Measurements from ENCODE around the gene MAN2A2.
"Not testable (repeated sequence)": the region's sequence is repeated elsewhere in the genome, so short reads cannot be mapped to it uniquely, and the experiment has no call there.

MAN2A2 gene

DNA sequence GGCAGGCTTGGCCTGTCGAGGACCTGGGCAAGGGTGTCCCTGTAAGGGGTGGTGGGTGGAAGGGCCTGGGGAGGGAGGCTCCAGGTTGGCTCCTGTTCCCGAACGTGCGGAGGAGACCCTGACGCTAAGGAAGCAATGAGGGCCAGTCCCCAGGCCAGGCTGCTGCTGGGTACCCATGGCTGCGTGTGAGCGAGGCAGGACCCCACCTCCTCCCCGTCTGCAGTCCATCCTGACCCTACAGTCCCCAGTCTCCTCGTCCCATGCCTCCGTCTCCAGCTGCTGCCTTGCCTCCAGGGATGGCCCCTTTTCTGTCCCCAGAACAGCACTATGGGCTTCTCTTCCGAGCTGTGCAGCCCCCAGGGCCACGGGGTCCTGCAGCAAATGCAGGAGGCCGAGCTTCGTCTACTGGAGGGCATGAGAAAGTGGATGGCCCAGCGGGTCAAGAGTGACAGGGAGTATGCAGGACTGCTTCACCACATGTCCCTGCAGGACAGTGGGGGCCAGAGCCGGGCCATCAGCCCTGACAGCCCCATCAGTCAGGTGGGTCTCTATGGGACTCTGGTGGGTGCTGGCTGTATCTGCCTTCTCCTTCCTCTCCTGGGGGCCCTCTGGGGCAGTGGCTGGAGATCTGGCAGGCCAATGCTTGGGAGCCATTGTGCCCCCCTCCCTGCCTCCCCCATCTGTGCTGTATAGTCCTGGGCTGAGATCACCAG is 18.2 kb upstream of the MAN2A2 start:
- DNase-seq (ENCODE audit: low spot score) = peak; percentile 64

DNA sequence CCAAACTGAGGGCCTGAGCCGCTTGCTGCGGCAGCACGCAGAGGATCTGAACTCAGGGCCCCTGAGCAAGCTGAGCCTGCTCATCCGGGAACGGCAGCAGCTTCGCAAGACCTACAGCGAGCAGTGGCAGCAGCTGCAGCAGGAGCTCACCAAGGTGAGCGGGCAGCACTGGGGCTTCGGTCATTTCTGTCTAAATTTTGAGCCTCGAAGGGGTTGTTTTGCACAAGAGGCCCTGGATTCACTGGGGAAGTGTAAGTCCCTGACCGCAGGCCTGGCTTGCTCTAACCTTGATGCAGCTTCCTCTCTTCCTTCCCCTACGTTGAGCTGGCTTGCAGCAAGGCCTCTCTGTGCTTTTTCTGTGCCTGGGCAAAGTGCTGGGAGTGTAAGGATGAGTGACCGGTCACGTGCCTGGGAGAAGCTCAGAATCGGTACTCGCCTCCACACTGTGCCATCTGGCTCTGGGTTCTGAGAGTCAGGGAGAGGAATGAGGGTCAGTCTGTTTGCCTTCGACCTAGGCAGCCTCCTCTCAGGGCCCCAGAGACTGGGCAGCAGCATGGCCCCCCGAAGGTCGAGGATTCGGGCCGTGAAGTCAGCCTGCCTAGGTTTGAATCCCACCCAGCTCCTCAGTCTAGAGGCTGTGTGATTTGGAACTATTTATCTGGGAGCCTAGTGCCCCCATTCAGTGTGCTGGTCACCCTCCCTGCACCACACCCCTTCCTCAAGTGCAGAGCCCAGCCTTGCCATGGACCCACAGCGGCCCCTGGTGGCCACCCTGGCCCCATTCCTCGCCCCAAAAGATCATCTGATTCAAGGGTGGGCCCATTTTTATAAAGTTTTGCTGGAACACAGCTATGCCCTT is 17.4 kb upstream of the MAN2A2 start:
- DNase-seq (ENCODE audit: low spot score) = peak; percentile 87

DNA sequence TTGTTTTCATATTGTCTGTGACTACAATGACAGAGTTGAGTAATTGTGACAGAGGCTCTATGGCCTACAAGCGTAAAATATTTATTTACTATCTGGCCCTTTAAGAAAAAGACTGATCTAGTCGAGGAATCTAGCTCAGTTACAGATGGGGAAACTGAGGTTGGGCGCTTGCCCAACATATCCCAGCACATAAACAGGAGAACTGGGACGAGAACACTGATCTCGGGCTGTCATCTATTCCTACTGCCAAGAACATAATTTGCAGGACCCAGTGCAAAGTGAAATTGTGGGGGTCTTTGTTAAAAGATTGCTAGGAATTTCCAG is 16.8 kb upstream of the MAN2A2 start:
- no peak for DNase-seq (ENCODE audit: low spot score)

DNA sequence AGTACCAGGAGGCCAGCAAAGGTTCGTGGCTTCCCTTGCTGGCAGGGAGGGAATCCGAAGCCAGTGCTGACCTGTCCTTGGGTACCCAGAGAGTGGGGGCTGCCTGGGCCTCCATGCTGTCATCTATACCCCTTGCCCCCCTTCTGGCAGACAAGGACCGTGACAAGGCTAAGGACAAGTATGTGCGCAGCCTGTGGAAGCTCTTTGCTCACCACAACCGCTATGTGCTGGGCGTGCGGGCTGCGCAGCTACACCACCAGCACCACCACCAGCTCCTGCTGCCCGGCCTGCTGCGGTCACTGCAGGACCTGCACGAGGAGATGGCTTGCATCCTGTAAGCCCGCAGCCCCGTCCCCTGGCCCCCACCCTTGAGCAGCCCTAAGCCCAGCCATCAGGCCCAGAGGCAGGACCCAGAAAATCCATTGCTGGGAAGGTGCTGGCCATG is 16.0 kb upstream of the MAN2A2 start:
- DNase-seq (ENCODE audit: low spot score) = no peak

DNA sequence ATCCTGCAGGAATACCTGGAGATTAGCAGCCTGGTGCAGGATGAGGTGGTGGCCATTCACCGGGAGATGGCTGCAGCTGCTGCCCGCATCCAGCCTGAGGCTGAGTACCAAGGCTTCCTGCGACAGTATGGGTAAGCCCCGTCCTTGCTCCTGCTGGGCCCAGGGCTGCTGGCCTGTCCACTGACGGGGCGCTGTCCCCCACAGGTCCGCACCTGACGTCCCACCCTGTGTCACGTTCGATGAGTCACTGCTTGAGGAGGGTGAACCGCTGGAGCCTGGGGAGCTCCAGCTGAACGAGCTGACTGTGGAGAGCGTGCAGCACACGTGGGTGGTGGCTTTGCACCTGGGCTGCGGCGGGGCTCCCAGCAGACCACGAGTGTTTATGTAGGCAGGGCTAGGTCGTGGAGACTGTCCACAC is 13.8 kb upstream of the MAN2A2 start:
- no peak for DNase-seq (ENCODE audit: low spot score)

DNA sequence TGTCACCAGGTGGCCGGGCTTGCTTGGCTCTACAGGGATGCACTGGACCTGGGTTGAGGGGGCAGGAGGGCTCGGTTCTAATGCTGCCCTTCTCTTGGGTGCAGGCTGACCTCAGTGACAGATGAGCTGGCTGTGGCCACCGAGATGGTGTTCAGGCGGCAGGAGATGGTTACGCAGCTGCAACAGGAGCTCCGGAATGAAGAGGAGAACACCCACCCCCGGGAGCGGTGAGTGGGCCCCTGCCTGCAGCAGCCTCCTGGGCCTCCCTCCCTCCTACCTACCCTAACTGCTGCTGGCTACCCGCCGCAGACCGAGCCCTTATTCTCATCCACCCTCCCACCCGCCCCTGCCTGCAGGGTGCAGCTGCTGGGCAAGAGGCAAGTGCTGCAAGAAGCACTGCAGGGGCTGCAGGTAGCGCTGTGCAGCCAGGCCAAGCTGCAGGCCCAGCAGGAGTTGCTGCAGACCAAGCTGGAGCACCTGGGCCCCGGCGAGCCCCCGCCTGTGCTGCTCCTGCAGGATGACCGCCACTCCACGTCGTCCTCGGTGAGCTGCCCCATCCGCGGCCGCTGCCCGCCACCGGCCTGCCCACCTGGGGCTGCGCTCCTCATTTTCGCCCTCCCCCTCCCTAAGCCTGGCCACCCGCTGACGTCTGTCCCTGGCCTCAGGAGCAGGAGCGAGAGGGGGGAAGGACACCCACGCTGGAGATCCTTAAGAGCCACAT is 13.2 kb upstream of the MAN2A2 start:
- no peak for DNase-seq (ENCODE audit: low spot score)

DNA sequence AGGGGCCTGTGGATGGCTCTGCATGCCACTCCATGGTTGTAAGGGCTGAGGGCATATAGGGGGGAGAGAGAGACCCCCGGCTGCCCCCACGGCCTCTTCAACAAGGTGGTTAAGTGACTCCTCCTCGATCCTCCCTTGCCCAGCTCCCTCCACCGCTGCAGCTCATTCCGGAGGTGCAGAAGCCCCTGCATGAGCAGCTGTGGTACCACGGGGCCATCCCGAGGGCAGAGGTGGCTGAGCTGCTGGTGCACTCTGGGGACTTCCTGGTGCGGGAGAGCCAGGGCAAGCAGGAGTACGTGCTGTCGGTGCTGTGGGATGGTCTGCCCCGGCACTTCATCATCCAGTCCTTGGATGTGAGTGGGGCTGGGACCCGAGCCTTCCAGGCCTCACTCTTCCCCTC is 12.3 kb upstream of the MAN2A2 start:
- DNase-seq (ENCODE audit: low spot score) = no peak

DNA sequence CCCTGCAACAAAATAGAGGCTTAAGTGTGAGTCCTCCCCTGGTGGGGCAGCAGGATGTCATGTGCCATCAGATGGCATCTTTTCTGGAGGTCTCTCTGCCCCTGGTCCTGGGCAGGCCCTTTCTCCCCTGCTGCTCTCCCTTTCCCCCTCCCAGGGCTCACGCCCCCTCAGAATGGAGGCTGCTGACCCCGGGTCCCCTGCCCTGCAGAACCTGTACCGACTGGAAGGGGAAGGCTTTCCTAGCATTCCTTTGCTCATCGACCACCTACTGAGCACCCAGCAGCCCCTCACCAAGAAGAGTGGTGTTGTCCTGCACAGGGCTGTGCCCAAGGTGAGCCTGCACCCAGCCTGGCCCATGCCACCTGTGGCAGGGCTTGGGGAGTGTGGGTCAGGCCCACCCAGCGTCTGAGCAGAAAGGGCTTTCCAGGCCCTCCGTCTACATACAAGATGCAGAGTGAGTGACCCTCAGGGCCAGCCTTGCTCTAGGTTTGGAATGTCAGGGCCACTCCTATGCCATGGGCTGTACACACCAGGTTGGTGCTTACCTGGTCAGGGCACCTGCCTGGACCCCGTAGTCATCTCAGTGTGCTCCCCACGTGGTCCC is 11.7 kb upstream of the MAN2A2 start:
- no peak for DNase-seq (ENCODE audit: low spot score)

DNA sequence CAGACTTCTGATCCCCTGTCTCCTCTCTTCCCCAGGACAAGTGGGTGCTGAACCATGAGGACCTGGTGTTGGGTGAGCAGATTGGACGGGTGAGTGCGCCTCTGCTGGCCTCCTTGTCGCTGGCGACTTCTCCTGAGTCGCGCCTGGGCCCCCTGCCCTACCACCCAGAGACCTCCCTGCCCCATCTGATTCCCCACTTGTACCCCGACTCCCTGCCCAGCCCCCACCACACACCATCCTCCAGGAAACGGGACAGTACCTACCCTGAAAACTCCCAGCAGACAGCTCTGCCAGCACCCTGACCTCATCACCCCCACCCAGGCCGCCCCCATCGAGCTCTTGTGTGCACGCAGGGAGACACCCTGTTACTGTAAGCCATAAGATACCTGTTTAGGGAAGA is 11.1 kb upstream of the MAN2A2 start:
- no peak for DNase-seq (ENCODE audit: low spot score)

DNA sequence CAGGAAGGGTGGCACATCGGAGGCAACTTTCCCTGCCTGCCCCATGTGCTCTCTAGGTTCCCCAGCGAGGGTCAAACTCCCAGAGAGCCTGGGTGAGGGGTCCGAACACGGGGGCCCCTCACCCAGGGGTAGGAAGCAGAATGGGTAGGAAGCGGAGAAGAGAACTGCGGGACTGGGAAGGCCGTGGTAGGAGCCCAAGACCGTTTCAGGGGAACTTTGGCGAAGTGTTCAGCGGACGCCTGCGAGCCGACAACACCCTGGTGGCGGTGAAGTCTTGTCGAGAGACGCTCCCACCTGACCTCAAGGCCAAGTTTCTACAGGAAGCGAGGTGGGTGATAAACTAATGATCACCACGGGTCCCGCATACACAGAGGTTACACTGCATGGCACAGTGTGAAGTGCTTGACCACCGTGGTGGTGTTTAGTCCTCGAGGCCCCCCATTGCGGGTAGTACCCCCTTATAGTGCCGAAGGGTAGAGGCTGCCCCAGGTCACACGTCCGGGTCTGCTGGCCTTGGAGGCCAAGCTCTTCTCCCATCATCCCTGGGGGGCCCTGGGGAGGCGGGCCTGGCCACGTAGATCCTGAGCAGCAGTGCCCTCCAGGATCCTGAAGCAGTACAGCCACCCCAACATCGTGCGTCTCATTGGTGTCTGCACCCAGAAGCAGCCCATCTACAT is 10.5 kb upstream of the MAN2A2 start:
- DNase-seq (ENCODE audit: low spot score) = no peak

DNA sequence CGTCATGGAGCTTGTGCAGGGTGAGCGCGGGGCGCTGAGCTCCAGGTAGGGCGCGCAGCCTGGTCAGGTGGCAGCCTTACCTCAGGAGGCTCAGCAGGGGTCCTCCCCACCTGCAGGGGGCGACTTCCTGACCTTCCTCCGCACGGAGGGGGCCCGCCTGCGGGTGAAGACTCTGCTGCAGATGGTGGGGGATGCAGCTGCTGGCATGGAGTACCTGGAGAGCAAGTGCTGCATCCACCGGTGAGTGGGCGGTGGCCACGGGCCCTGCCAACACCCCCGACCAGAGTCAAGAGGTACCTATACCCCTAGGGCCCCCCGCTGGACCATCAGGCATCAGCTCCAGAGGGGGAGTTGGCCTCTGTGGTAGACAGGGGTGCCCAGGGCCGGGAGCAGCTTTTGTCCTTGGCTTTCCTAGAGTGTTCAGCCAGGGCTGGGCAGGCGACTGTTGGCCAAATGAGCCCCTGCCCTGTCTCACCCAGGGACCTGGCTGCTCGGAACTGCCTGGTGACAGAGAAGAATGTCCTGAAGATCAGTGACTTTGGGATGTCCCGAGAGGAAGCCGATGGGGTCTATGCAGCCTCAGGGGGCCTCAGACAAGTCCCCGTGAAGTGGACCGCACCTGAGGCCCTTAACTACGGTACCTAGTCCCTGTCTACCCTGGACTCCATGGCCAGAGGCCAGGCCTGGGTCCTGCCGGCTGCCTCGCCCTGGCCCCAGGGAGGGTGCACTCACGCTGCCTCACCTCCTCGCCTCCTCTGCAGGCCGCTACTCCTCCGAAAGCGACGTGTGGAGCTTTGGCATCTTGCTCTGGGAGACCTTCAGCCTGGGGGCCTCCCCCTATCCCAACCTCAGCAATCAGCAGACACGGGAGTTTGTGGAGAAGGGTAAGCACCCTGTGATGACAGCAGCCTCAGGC is 9.7 kb upstream of the MAN2A2 start:
- no peak for DNase-seq (ENCODE audit: low spot score)

DNA sequence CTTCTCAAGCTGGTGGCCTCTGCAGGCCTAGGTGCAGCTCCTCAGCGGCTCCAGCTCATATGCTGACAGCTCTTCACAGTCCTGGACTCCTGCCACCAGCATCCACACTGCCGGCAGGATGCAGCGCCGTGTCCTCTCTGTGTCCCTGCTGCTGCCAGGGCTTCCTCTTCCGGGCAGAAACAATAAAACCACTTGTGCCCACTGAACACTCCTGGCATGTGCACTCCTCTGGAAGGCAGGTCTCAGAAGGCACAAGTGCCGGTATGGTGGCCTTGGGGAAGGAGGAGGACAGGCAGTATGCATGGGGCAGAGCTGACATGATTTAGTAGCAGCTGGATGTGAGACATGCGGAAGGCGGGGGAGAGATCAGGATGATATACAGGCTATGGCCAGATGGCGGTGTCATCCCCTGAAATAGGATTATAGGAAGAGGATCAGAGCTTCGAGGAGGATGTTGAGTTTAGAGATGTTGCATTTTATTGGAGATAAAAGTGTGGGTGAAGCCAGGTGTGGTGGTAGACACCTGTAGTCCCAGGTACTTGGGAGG is 7.5 kb upstream of the MAN2A2 start:
- DNase-seq (ENCODE audit: low spot score) = no peak

DNA sequence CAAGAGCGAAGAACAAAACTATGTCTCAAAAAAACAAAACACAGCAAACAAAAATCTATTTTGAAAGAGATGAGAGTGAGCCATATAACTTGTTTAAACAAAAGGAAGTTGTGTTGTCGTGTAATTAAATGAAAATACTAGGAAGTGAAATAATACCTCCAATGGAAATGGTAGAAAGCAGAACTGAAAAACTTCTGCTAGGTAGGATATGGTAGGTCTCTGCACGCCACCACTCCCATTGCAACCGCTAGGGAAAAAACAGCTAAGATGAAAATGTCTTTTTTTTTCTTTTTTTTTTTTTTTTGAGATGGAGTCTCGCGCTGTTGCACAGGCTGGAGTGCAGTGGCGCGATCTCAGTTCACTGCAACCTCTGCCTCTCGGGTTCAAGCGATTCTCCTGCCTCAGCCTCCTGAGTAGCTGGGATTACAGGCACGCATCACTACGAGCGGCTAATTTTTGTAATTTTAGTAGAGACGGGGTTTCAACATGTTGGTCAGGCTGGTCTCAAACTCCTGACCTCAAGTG is 5.9 kb upstream of the MAN2A2 start:
- DNase-seq (ENCODE audit: low spot score) = not testable (repeated sequence)

DNA sequence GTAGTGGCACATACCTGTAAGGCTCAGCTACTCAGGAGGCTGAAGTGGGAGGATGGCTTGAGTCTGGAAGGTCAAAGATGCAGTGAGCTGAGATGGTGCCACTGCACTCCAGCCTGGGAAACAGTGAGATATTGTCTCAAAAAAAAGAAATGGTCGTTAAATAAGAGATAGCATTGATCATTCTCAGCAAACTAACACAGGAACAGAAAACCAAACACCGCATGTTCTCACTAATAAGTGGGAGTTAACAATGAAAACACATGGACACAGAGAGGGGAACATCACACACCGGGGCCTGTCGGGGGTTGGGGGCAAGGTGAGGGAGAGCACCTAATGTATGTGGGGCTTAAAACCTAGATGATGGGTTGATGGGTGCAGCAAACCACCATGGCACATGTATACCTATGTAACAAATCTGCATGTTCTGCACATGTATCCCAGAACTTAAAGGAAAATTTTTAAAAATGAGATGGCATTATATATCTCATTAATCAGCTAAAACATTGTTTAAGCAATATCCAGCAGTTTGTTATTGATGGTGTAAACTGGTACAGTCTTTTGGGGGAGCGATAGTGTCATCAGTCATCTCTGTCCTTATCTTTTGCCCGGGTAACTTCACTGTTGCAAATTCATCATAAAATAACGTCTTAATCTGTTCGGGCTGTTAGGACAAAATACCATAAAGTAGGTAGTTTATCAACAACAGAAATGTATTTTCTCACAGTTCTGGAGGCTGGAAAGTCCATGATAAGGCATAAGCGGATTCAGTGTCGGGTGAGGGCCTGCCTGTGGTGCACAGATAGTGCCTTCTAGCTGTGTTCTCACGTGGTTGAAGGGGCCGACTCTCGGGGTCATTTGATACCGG is 1.7 kb upstream of the MAN2A2 start:
- no peak for DNase-seq (ENCODE audit: low spot score)

DNA sequence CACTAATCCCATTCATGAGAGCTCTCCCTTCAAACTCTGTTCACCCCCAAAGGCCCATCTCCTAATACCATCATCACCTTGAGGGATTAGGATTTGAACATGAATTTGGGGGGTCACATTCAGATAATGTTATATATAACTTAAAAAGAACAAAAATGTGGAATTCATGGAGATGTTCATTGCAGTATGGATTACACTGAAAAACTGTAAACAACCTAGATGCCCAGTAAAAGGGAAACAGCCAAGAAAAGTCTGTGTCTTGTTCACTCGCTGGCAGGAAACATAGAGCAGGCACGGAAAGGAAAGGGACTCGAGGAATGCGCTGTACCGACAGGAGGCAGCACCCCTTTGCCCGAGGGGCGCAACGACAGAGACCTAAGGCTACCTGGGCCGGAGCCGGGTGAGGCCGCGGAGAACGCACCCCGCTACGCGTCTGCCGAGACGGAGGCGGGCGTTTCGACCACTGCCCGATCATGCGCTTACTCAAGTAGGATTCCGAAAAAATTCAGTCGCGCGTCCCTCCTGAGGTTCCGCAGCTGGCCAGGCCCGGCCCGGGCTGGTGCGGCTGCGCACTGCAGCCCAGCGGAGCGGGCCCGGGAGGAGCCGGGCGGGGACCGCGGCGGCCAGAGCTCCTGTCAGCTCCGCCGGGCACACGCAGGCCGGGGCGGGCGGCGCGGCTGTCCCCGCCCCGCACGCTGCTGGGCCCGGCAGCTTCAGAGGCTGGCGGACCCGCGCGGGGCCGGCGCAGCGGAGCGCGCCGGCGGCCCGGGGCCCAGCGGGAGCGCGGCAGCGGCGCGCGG is 862 bp upstream of the MAN2A2 start:
- peak; percentile 86 for DNase-seq (ENCODE audit: low spot score)

DNA sequence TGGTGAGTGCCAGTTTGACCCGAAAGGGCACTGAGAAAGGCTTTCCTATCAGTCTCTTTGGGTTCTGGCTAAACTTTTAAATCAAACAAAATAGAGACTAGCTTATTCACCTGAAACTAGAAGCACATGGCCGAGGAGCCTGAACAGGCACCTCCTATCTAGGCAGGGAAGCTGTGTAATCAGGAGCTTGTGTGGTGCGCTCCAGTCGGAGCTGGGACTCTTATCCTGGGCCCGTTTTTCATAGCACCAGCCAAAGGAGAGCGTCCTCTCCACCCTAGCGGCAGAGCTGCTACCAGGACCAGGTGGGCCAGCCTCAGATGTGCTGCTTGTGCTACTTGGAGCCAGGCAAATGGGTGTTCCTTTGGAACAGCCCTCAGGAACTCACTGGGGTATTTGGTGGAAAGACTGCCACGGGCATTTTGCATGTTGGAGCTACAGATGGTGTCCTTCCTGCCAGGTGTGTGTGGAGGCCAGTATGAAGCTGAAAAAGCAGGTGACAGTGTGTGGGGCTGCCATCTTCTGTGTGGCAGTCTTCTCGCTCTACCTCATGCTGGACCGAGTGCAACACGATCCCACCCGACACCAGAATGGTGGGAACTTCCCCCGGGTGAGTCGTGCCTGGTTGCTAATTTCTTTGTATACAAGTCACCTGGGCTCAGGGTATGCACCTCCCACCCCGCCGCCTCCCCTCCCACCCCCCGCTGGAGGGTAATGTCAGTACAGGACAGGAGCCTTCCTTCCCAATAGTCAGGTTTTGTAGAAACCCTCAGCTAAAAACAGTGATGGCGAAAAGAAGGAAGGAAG is 833 bp downstream of the MAN2A2 start:
- no peak for DNase-seq (ENCODE audit: low spot score)

DNA sequence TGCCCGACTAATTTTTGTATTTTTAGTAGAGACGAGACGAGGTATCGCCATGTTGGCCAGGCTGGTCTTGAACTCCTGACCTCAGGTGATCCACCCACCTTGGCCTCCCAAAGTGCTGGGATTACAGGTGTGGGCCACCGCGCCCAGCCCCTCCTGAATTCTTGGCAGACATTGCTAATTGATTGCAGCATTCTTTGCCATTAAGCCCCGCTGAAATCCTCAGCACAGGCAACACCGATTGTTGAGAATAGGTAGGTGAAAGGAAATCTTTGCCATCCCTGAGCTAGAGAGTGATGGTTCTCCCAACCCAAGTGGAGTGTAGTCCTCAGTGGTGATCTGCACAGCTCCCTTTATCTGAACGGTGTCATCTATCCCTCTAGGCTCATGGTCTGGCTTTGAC is 1.6 kb downstream of the MAN2A2 start:
- no peak for DNase-seq (ENCODE audit: low spot score)
